Renal pelvis (tissue), 4 donors: ENCODE data around the gene ZNF474. TPM values are rescaled to one million over a fixed set of nuclear protein-coding genes. Genes with fewer than 3 reads are reported as not detected.

Experiments used
- DNase-seq: peaks from one replicate; pipeline ENCODE4 v3.0.0-alpha.2; 2013
- polyA plus RNA-seq, 3 donors: library from polyadenylated mRNA; unstranded; fragments of 120-200 nt; gene quantifications; one replicate each; pipeline ENCODE4 v1.2.1, GENCODE V29; 2013; ENCODE audit not compliant: insufficient read length in 3 of 3

The ZNF474 gene
- polyA plus RNA-seq, 3 donors: 0.49 to 0.74 (median 0.69) TPM

DNA sequence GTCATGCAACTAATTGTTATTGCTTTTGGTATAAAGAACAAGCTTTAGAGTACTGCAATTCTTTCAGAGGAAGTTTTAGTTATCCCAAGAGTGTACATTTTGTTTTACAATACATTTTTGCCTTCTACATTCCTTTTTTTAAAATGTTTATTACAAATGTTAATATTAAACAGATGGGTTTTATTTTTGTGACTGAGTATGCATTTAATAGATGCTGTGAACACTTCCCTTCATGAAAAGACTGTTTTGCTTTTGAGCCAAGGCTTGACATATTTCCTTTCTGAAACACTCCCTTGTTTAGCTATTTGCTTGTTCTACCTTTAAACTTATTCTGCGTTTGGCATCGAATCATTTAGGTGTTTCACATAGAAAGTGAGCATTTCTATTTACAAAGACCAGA is 14.8 kb upstream of the ZNF474 start:
- DNase-seq: no peak

DNA sequence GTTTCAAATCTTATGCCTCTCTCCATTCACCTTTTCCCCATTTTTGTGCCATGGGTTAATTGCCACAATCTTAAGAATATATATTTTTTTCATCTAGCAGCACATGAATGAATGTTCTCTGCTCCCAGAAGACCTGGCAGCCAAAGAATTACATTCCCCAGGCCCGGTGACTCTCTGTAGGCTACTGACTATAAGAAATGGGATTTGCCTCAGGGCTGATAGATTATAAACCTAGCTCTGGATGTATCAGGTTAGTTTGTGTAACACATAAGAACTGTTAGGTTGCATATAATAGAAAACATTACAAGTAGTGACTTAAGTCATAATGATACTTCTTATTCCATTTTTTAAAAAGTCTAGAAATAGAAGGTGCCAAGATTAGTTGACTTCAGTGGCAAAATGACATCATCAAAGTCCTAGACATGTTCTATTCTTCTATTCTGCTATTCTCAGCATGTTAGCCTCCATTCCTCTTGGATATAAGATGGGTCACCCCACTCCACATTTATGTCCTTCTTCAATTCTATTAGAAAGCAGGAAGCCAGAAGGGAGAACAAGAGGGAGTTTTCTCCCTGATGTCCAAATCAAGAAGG is 10.9 kb upstream of the ZNF474 start:
- DNase-seq: no peak

DNA sequence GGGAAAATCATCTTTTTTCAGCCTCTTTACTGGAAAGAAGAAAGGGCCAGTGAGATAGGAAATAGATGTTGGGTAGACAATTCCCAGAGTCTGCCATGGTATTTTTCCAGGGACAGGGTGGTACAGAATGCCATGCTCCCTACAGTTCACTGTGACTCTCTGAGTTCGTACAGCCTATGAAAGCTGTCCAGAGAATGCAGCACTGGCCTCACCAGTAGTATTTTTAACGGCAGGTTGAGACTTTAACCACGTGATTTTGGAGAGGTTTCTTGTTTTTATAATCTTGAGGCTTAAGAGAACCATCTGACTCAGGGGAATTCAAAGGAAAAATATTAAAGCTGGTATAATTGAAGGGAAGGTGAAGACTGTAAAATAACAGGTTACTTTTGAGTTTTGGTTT is 10.1 kb upstream of the ZNF474 start:
- no peak for DNase-seq

DNA sequence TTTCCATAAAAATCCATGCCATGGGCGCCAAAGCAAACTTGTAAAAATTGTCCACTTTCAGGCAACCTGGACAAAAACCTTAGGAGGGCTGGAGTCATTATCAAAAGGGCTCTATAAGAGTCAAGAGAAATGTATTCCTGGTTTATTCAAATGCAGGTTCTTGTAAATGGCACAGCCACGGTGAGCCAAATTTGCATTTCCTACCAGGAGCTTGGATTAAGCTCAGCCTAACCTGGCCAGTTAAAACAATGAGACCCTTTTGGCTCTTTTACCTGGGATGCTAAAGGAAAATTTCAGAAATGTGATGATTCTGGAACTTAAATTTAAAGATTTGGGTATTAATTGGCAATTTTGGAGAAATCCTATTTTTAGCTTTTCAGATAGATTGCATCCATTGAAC is 8.9 kb upstream of the ZNF474 start:
- no peak for DNase-seq

DNA sequence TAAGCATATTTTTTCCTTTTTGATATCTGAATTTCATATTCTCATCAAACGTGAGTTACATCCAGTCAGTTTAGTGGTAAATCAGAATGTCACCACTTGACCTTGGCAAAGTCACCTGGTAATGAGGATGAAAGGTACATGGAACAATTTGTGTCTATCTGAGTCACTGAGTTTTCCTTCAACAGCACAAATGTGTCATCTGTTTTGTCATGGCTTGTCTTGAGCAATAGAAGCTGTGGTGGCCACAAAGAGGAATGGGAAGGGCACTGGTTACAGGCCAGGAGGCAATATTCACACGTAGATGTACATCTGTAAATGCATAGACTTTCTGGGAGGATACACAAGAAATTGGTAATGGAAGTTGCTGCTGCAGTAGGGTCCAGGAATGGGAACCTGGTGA is 8.4 kb upstream of the ZNF474 start:
- no peak for DNase-seq

DNA sequence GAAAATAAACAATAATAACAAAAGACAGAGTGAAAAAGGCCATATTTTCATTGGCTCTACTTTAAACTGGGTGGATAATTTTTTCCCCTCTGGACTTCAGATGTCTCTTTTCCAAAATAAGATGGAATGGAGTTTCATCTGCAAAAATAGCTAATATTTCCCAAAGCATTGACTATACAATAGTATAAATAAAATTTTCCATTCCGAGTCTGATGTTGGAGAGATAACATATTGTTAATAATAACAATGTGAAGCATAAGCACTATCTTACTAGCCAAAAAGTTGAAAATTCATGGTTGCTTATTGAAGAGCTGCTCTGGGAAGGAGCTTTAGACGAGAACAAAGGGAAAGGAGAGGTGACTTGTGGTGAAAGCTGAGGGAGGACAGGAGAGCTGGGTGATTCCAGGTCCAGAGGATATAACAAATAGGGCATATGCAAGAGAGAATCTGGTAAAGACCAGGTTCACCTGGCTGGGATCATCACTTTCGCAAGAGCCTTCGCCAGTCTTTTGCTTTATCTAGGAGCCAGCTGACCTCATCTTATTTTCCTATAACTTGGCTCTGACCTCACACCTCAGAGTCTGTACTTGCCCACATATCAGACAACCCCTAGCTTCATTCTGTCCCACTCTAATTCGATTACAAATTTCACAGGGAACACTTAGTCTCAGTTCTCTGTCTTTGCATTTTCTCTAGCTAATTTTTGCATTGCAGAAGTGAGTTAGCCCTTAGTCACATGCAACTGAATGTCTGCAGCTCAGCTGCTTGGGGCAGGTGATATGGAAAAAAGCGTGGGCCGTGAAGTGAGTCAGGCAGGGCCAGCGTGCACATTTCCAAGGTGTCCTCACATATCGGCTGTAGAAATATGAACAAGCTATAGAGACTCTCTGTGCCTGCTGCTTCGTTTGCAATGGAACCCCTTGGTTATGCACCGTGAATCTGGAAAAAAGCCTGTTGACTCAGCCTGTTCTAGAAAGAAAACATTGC is 7.6 kb upstream of the ZNF474 start:
- no peak for DNase-seq

DNA sequence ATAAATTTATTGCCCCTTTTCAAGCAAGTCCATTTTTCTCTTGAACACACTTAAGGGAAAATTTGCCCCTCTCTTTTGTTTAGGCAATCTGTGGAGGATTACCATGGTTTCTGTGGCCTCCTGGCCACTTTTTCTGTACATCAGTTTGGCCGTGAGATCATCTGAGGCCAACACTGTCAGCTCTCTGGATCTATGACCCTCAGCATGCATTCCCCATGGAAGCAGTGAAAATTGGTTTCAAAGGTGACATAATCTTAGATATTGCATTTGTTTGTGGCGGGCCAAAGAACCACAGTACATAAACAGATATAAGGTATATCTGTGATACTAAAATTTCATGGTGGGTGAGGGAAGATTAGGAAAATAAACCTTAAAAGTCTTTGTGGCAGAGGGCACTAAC is 4.6 kb upstream of the ZNF474 start:
- DNase-seq: no peak

DNA sequence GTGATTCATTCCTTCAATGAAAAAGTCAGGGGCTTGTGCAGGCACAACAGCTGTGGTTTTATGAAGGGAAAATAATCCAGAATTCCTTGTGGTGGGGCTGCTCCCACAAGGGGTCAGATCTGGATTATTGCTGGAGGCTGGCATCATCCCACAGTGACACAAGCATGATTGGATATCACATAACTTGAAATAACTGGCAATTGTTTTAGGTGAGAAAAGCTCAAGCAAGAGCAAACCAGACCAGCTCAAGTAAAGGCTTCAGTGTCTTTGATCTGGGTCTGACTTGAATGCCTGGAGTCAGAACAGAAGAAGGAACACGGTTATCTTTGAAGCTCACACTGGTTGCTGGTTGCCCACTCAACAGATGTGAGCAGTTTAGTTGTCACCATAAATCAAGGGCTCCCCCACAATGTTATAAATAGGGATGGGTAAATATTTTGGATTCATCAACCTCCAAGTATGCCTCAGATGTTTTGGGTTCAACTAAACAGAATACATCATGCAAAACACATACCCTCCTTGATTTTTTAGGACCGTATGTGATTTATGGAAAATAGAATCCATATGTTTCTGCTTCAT is 3.1 kb upstream of the ZNF474 start:
- no peak for DNase-seq

DNA sequence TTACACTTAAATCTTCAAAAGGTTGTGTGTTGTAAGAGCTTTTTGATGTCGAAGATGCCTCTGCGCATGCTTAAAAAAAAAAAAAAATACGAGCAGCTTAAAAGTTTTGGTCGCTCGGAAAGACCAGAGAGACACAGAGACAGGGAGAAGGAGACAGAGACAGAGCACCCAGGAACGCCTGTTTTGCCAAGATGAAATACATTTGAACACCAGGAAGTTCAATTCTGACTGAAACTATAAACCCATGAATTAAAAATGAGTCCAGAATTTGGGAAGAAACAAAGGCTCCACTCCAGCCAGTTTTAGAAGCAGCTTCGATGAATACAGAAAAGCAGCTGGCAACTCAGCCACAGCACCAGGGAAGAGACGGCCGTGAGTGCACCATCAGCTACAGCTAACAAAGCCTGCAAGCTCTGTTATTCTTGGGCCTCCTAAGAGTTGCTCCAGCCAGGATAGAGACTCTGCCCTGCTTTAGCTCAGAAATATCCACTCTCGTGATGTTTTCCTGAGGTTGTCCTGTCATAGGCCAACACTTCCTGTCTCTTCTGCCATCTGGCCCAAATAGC is 2.5 kb upstream of the ZNF474 start:
- no peak for DNase-seq

DNA sequence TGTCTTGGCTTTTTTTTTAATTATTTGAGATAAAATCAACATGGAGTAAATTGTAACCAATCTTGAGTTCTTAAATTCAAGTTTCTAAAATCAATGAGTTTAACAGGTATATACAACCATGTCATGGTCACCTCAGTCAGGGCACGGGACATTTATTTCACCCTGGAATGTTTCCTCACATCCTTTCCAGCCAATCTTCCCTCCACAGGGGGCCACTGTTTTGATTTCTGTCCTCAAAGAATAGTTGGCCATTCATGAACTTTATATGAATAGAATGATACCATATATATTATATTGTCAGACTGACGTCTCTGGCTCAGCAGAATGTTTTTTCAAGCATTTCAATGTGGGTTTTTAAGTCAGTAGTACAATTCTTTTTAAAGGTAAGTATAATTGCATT is 806 bp downstream of the ZNF474 start:
- no peak for DNase-seq

DNA sequence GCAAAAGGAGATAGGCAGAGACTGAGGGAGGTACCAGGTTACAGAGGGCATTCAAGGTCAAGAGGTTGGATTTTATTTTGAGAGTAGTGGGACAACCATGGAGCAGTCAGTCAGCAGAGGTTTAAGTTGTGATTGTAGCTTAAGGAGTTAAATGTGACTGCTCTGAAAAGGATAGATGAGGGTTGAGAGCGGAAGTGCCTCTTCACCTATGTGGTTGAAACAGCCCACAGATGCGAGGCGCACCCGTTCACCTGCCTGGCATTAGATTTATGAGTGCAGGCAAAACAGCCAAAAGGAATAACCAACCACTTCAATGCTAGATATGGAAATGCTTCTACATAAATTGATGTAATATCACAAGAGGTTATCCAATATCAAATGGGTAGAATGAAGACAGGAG is 8.4 kb downstream of the ZNF474 start:
- no peak for DNase-seq

DNA sequence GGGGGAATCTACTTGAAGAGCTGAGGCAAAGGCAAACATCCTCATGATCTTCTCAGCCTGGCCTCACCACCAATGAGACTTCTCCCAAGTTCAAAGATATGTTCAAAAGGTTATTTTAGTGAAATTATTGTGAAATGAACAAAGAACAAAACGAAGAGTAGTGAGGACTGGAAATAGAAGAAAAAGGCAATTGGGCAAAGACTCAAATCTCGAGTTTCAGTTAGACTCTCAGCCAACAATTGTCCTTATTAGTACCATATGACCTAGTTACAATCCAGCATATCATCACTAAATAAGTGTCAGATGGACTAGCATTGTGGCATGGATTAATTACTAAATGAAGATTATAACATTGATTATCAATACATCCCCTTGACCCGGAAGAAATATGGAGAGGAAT is 9.0 kb downstream of the ZNF474 start:
- DNase-seq: no peak

DNA sequence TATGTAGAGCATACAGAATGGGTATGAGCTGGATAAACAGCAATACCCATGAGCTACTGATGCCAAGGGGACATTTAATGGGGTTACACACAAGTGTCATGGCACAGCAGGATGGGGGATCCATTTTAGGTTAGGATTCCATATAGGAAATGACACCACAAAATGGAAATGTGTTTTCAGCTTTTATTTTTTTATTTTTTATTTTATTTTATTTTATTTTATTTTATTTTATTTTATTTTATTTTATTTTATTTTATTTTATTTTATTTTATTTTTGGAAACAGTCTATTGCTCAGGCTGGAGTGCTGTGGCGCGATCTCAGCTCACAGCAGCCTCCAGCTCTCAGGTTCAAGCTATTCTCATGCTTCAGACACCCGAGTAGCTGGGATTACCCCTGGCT is 11.6 kb downstream of the ZNF474 start:
- DNase-seq: no peak

DNA sequence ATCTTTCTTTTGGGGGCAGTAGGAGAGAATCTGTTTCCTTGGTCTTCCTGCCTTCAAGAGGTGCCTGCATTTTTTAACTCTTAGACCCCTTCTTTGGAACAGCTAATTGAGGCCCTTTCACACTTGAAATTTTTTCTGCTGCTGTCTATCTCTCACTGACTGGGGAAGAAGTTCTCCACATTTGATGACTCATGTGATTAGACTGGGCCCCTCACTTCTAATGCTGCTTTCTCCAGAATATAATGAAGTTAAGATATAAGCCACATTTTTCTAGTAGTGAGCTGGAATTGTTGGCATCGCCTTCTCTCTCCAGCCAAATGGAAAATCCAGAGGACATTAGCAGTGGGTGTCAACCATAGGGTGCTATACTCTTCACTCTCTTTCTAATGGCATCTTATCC is 12.4 kb downstream of the ZNF474 start:
- DNase-seq: no peak

DNA sequence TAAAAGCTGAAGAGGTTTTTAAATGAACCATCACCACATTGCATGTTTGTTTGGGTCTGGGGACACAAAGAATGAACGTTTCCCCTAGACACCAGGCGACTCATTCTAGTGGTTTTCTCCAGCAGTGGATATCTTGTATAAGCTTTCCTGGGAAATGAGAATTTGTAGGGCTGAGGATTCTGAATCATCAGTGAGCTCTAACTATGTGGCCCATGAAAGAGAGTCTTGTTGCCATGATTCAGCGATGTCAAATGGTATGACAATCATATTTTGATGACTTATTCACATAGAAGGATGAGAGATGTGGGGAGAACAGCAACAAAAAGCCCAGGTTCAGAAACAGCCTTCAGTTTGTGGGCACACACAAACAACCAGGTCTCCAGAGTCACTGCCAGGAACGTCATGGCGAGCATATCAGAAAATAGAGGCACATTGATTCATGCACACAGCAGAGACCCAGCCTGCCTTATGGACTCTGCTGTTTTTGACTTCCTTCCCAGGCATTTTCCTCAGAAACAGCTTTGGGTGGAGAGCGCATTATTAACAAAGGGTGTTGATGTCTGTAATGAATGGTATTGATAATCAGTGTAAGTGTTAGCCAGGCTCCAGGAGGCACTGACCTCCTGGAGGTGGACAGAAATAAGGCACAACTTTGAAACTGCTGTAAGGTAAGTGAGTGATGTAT is 13.3 kb downstream of the ZNF474 start:
- DNase-seq: no peak

DNA sequence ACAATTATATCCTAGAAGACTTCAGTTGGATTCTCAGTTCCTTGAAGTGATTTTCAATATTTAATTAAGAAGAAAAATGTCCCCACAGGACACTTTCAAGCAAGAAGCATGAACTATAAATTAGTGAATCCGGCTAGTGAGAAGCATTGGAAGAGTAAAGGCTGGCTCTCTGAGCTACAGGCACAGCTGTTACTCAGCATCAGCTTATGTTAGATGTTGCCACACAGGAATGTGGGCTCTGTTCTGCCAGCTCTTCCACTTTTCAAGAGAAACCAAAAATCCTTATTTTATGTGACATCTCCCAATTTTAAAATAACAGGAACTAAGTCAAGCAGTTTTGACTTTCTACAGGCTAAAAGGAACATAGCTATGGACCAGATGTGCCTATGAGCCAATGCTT is 14.9 kb downstream of the ZNF474 start:
- DNase-seq: no peak

DNA sequence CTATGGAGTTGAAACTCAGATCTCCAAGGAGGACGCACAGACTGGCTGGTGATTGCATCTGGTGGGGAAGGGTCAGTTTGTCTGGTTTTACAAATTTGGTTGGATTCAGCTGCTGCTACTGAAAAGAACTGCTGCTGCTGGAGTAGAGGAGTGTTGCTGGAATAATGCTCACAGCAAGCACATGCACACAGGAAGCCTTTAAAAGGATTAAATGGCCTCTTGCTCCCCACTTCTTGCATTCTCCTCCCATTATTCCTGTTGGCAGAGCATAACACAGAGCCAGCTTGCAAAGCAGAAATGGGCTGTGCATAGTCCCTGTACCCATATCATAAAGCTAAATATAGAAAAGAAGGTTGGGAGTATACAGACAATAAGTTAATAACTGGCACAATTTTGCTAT is 16.6 kb downstream of the ZNF474 start:
- DNase-seq: no peak

DNA sequence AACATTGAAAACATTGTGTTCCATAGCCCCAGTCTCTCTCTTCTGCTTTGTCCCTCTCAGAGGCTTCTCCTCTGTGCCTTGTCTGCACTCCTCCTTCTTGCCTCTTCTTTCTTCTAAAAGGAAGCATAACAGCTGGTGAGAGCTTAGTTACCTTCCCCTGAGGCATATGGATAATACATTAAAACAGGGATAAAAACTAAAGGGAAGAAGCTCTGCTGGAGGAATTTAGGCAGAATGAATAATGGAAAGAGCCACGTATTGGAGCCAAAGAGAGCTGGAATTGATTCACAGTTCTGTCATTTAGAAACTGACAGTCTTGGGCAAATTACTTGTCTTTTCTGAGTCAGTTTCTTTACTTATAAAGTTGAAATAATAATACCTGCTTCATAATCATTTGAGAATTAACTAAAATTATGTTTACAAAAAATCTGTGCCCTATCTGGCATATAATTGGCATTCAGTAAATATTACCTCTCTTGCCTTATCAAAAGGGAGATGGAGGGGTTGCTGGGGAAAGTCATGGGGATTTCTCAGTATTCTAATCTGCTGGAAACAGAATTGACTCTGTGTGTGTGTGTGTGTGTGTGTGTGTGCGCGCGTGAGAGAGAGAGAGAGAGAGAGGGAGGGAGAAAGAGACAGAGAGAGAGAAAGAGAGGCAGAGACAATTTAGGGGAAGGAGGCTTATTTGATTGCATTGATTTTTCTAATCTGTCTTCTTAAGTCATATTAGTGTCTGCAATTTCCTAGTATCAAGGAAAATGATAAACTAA is 20.2 kb downstream of the ZNF474 start:
- no peak for DNase-seq

DNA sequence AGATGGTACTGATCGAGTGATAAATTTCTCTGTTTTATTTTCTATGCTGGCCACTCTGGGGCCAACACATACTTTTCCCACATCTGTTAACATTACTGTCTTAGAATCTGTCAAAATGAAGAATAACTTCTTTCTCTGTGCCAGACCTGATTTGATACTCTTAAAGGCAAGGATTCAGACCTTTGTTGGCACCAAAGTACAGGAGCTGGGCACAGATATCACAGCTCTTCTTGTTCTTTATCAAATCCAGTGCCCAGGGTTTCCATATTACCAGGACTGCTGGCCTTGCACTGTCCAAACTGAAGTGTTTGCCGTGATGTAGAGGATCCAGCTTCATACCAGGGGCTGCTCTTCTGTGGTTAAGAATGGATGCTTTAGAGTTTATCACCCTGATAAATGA is 20.9 kb downstream of the ZNF474 start:
- no peak for DNase-seq

DNA sequence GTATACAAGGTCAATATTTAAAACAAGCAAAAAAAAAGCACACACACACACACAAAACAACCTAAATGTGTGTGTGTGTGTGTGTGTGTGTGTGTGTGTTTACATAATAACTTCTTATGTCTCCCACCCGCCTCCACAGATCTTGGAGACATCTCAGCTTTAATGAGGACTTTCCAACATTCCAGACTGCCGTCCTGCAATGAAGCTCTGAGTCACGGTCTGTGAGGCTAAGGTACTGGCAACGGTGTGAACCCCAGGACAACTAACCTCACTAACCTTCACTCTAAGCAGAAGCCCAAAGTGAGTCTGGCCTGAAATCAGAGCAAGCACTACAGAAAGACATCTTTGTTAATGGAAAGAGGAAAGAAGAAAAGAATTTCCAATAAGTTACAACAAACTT is 22.3 kb downstream of the ZNF474 start:
- no peak for DNase-seq

DNA sequence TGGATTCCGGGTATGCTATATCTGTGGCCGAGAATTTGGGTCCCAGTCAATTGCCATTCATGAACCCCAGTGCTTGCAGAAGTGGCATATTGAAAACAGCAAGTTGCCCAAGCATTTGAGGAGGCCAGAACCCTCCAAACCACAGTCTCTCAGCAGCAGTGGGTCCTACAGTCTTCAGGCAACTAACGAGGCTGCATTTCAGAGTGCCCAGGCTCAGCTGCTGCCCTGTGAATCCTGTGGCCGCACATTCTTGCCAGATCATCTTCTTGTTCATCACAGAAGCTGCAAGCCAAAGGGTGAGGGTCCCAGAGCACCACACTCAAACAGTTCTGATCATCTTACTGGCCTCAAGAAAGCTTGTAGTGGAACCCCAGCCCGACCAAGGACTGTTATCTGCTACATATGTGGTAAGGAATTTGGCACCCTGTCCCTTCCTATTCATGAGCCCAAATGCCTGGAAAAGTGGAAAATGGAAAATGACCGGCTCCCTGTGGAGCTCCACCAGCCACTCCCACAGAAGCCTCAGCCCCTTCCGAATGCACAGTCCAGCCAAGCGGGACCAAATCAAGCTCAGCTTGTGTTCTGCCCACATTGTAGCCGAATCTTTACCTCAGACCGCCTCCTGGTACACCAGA is 23.0 kb downstream of the ZNF474 start:
- DNase-seq: no peak
